Left forelimb (tissue), 1 donor: Measurements from ENCODE around the gene MEX3D.

Experiments
- DNase-seq: peaks from one replicate; pipeline ENCODE4 v3.0.0-alpha.2; 2018; ENCODE audit warnings: low spot score

Gene MEX3D

DNA sequence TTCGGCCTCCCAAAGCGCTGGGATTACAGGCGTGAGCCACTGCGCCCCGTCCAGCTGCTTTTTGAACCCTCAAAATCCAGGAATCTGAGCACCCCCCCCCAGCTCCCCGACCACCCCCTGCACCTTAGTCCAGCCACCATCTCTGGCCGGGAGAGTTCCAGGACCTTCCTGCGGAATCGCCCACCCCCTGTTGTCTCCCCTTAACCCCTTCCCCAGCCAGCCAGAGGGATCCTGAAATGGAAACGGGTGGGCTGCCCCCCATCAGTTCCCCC lies 25.3 kb upstream of the MEX3D start:
- no peak for DNase-seq

DNA sequence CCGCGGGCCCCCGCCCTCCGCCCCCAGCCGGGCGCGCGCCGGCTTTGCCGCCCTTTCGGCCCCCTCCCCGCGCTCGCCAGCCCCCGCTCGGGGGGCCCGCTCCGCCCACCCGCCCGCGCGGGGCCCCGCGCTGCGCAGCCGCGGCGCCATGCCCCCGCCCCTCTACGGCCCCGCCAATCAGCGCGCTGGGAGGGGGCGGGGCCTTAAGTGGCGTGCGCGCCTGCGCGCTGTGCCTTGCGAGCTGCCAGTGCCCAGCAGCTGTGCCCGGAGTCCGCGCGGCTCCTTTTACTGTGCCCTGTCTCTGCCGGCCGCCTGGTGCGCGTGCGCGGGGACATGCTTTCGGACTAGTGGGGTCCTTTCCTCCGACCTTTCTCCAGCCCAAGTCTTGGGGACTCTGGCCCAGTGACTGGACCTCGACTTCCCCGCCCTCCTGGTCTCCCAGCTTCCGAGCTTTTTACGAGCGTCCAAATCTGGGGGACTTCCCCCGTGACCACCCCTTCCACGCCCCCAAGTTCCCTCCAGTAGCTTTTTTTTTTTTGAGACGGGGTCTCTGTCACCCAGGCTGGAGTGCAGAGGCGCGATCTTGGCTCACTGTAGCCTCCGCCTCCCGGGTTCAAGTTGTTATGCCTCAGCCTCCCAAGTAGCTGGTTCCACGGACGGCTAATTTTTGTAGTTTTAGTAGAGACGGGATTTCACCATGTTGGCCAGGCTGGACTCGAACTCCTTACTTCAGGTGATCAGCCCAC lies 24.8 kb upstream of the MEX3D start, which contains the start of gene MBD3:
Gene MBD3 (minus strand): TSS at position 111 of the 746 bp plus-strand sequence. CDS start 234 bp downstream, outside the sequence.
- DNase-seq, result peak; percentile 94

- peak; percentile 87 for DNase-seq
Observed at GRCh38 chr19:1592024-1592754, 24.1 kb upstream of the MEX3D start.

- DNase-seq, result no peak
Observed at GRCh38 chr19:1591421-1592023, 23.4 kb upstream of the MEX3D start.

- DNase-seq, result no peak
Observed at GRCh38 chr19:1590641-1591397, 22.7 kb upstream of the MEX3D start.

DNA sequence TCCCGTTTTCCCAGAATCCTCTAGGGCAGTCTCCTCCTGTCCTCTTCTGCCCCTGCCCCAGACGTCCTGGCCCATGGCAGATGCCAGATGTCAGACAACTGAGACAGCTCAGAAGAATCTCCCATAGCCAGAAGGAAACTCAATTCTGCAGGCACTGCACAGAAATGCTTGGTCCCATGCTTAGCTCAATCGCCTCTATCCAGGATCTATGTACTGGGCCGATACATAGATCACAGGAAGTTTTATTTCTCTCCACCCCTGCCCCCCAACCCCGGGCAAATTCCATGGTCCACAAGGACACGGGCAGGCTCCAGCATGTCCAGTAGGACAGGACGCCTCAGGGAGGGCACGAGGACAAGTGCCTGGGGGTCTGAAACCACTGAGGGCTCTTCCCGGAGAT lies 19.7 kb upstream of the MEX3D start:
- DNase-seq, result no peak

GRCh38 chr19:1585243-1585580 lies 17.1 kb upstream of the MEX3D start:
- DNase-seq, result no peak

GRCh38 chr19:1584500-1585242 lies 16.5 kb upstream of the MEX3D start:
- no peak for DNase-seq

DNA sequence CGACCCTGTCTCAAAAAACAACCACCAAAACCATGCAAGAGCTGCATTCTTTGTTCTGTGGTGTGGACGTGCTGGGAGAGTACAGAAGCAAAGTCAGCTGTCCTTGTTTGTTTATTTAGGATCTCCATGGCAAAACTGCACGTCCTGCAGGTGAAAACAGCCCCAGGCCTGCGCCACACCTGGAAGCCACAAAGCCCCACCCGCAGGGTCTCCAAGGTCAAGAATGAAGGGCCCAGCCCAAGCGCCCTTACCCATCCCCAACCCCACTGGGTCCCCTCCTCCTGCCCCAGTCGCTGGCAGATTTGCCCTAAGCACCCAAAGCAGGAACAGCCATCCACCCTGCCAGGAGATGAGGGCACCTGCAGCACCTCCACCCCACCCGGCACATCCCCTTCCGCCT lies 14.1 kb upstream of the MEX3D start:
- DNase-seq, result no peak

DNA sequence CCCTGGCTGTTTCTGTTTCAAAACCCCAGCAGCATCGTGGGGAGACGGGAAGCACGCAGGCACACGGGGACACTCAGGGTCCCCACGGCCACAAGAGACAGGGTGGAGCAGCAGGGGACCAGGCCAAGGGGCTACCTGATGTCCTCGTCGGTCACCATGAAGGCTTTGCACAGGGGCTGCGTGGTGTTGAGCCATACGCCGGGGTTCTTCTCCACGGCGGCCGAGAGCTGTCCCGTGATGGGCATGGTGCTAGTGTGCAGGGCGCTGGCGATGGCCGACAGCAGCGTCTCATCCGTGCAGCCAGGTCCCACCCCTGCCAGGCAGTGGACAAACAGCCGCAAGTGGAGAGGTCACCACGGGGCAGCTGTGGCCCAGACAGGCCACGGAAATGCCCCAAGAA lies 12.8 kb upstream of the MEX3D start:
- no peak for DNase-seq

- no peak for DNase-seq
Observed at GRCh38 chr19:1580382-1580781, 12.3 kb upstream of the MEX3D start.

GRCh38 chr19:1579222-1579621 lies 11.1 kb upstream of the MEX3D start:
- no peak for DNase-seq

GRCh38 chr19:1577929-1578618 lies 9.9 kb upstream of the MEX3D start:
- DNase-seq, result no peak

GRCh38 chr19:1577090-1577928 lies 9.2 kb upstream of the MEX3D start:
- DNase-seq, result no peak

GRCh38 chr19:1576242-1577089 lies 8.3 kb upstream of the MEX3D start:
- peak; percentile 61 for DNase-seq

GRCh38 chr19:1575323-1576241 lies 7.5 kb upstream of the MEX3D start:
- DNase-seq, result no peak

GRCh38 chr19:1574354-1575136 lies 6.4 kb upstream of the MEX3D start:
- DNase-seq, result no peak

- no peak for DNase-seq
Observed at GRCh38 chr19:1572795-1573194, 4.7 kb upstream of the MEX3D start.
